Measurements from ENCODE around the gene INO80.
"Not testable (repeated sequence)": the region's sequence is repeated elsewhere in the genome, so short reads cannot be mapped to it uniquely, and the experiment has no call there.

The INO80 gene

DNA sequence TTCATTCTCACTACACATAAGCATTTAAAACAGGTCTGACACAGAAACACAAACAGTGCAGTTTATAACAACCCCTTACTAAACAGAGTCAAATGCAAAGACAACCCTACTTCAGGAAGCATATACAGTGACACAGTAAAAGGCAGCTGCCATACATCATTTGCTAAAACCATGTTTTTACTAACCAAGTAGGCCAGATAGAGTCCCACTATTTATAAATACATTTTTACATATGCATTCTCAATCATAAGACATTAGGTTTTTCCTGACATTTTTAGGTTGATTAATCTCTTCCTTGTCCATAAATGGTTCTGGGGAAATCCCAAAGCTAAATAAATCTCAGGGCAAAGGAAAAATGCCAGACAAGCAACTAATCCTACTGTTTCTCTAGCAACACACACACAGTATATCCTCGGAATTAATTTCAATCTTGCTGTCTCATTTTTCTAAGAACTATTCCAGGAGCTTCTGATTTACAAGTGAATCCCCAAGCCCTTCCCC, 123.8 kb downstream of the INO80 start:
- no peak for DNase-seq

DNA sequence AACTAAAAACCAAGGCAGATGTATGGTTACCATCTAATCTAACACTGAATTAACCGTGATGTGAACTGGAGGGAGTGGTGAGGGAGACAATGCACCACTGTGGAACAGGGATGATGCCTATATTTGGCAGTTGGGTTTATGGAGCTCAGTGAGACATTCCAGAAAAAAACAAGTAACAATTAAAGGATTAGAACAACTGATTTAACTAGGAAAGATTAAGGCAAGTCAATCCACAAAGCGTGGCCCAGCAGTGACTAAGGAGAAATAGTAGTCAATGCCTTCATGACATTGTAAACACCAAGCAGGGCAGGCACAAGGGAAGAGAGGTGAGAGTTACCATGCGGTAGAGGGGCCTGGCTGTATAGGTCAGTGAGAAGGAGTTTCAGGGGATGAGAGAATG, 124.7 kb downstream of the INO80 start:
- DNase-seq, result no peak

DNA sequence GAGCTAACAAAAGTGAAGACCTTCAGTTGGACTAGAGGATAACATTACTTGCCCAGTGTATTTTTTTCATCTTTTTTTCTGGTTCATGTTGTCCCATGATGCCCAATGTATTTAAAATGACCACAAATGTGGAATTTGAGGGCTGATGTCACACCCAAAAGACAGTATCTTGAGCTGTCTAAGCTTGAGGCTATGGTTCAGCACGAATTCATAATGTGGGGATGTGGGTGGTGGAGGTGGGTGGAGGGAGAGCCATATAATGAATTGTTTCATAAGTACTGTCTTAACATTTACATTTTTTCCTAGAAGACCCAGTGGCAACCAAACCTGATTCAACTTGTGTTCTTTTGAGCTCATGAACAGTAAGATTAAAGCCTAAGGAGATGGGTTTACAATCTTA, 125.3 kb downstream of the INO80 start:
- DNase-seq, result no peak

DNA sequence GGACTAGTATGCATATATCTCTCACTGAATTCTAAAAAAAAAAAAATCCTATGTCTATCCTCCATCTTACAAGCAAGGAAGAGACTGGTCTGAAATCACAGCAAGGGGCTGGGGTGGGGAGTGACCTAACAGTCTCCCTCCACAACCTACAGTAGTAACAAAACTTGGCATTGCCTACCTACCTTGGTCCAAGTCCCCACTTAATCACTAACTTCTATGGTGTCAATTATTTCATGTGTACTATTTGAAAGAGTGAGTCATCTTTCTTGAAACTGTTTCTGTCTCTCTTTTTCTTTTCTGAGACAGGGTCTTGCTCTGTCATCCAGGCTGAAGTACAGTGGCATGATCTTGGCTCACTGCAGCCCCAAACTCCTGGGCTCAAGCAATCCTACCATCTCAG, 126.0 kb downstream of the INO80 start:
- no peak for DNase-seq

DNA sequence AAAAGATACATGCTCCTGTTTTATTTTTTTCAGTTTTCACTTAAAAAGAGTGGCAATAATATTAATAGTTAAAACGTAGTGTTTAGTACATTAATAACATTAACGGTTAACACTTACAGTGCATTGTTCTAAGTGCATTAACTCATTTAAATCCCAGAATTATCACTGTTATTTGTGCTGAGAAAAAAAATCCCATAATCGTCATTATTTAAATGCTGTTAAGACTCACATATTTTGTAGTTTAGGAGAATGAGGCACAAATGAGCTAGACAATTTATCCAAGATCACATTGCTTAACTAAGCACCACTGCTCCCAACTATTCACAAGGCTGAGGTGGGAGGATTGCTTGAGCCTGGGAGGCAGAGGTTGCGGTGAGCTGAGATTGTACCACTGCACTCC, 127.9 kb downstream of the INO80 start:
- DNase-seq, result no peak

DNA sequence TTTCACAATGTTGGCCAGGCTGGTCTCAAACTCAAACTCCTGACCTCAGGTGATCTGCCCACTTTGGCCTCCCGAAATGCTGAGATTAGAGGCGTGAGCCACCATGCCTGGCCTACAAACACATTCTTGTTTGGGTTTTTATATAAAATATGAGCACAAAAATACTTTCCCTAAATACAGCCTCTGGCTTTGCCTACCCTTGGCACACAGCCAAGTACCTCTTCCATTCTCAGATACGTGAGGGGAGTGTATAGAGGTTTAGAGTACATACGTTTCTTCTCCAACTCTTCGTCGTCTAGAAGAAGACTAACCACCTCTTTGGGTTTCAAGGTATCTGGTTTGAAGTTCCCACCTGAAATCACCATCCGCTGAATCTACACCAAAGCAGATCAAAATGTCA, 129.3 kb downstream of the INO80 start:
- DNase-seq, result no peak

DNA sequence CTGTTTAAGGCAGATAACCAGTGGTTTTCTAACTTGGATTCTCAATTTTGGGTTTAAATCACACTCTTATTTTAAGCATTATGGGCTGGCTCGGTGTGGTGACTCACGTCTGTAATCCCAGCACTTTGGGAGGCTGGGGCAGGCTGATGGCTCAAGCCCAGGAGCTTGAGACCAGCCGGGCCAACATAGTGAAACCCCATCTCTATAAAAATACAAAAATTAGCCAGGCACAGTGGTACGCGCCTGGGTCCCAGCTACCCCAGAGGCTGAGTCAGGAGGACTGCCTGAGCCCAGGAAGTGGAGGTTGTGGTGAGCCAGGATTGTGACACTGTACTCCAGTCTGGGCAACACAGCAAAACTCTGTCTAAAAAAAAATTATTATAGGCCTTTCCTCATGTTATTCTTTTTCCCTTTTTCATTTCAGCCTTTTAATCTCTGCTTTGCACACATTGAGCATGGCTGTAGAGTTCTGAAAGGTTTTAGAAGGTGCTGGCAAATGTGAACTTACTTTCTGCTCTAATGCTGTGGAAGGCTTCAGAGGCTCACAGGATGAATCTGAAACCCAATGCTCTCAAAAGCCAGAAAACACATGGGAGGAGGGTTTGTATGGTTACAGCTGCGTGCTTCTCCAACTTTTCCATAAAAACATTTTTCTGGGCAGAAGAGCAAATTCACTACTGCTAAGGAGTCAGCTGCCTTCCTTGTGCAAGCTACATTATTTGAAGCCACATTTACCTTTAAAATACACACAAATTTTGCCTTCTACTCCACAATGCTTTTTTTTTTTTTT, 130.3 kb downstream of the INO80 start:
- DNase-seq, result no peak

DNA sequence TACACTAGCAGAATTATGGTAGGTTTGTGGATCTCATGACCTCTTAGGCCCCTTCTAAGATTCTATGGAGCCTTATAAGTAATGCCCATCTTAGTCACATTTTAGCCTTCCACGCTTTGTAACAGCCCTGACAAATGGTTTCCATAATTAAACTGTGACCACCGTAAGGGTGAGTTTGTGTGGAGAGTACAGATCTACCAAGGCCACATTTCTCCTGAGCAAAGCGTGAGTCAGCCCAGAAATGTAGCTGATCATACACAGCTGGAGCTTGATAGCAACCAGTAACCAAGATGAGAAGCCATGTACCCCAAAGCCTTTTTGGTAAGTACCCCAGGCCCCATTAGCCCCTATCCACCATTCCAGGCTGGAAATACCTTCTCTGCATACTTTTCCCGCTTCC, 131.1 kb downstream of the INO80 start:
- no peak for DNase-seq

DNA sequence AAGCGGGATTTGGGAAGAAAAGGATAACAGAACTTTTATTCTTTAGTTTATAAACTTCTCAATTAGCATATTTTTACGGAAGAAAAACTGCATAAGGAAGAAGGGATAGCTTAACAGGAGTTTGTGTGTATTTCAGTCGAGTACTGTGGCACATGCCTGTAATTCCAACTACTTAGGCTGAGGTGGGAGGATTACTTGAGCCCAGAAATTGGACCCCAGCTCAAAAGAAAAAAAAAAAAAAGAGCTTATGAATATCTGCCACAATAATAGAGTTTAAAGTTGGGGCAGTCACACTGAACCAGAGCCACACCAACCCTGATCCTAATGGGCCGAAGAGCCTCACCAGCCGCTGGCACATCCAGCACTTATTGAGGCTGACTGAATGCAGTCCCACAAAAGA, 131.7 kb downstream of the INO80 start:
- no peak for DNase-seq

DNA sequence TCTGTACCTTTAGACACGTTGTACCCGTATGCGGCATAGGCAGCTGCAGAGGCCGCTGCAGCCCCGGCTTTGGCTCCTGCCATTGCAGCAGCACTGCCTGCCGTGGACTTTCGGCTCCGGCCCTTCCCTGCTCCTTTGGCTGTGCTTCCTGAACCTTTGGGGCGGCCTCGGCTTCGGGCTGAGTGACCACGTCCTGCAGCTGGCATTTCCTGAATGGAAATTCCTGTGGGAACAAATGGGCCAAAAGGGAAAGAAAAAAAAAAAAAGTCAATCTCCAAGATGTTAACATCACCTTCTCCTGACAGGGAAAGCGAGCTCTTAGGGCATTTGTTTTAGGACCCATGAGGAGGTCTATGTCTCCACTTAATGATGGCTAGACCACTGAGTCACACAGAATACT, 133.2 kb downstream of the INO80 start:
- no peak for DNase-seq

DNA sequence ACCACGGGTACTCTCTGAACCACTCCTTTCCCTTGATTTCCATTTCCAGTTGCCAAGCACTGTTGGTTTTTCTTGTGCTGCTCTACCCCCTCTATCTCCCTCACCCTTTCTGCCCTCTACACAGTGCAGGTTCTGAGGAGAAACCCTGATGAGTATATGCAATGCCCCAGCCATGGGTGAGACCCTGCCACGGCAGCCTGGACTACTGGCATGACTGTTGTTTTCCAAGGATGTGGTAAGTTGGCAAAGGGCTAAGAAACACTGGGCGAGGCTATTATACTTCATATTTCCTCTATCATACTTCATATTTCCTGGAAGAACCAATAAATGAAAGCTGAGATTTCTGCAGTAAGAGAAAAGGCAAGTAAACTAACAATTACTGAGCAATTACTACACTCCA, 134.9 kb downstream of the INO80 start:
- DNase-seq, result no peak

DNA sequence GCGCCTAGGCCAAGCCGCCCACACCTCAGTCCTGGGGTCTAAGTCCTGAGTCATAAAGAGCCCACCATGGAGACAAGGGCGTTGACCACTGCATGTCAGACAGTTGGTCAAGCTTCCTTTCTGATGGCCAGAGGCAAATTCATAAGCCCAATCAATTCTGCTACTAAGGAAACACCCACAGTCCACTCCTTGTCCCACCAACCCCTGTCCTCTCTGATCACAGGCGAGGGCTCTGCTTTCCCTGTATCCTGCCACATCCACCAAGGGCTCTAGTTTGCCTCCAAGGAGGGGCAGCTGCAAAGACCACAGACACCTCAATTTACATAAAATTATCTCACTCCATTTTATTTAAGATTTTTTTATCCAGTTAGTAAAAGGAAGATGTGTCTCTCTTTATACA, 137.5 kb downstream of the INO80 start:
- no peak for DNase-seq

DNA sequence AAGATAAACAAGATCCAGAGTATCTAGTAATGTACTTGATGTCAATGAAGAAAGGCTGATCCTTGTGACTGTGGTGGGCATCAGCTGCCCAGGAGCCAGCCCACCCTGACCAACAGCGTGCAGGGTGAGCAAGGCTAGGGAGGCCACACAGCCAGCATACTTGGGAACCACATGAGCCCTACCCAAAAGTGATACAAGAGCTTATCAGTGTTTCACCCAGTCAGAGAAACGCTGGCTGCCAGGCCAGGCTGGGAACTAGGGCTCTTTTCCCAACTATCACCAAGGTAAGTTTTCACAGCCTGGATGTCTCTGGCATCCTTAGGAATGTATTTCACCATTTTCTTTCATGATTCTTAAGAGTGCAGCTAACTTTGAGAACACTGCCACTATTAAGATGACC, 137.9 kb downstream of the INO80 start:
- DNase-seq, result no peak

DNA sequence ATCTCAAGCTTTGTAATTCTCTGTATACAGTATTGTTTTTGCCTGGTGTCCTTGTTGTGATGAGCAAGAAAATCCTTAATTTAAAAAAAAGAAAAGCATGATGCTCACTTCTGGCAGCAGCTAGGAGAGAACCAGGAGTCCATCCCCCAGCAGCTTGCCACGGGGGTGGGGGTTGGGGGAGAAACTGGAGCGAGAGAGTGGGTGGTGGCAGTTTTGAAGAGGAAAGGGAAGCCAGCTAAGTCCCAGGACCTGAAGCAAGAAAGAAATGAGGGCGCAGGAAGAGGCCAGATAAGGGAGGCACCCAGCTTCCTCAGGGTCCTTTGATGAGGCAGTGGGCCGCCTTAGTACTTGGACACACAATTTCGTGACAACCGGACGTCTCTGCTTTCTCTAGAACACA, 139.3 kb downstream of the INO80 start:
- no peak for DNase-seq

DNA sequence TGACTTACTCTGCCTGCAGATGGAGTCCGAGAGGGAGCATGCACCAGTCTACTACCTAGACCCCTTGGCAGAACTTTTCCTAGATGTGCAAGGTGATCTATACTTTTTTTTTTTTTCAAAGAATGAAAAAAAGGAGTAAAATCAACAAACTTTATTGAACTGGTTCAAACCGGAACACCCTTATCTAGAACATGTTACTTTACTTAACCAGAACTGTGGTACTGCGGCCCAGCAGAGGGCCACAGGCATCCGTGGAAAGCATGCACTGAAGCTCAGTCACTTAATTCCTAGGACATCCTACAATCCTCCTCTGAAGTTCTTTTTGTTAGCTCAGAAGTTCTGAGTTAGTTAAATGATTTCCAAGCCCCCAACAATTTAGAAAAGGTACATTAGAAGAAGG, 141.2 kb downstream of the INO80 start:
- no peak for DNase-seq

DNA sequence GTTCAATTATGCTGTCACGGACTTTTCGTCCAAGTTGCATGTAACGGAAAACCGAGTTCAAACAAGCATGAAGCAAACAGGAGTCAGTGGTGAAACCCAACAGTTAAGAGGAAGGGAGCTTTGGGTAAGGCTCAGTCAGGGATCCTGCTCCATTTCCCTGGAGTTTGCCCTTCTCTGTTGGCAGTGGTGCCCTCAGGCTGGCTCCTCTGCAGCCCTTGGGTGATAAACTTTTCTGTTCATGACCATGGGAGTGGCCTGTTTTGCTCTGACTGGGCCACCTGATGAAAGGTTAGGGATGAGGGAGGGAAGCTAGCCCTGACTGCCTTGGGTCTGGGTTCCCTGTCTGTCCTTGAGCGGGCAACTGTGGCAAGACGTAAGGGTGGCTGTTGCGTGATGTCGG, 146.7 kb downstream of the INO80 start:
- DNase-seq, result no peak

DNA sequence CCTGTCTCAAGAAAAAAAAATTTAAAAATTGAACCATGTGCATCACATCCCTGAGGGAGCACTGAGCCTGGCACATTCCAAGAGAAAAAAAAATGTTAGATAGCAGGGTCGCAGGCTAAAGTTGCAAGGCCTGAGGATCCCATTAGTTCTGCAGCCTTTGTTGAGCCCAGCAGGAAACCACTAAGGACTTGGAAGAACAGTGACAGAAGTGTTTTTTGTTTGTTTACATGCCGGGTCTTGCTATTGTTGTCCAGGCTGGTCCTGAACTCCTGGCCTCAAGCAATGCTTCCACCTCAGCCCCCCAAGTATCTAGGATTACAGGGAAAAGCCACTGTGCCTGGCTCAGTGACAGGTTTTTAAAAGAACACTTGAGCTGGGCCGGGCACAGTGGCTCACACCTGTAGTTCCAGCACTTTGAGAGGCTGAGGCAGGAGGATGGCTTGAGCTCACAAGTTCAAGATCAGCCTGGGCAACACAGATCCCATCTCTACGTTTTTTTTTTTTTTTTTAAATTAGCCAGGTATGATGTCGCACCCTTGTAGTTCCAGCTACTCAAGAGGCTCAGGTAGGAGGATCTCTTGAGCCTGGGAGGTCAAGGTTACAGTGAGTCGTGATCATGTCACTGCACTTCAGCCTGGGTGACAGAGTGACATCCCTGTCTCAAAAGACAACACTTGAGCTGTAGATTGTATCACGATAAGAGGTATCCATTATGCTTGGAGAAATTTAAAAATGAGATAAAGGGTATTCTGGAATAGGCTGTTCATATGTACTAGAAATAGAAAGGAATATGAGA, 147.6 kb downstream of the INO80 start:
- DNase-seq, result no peak

DNA sequence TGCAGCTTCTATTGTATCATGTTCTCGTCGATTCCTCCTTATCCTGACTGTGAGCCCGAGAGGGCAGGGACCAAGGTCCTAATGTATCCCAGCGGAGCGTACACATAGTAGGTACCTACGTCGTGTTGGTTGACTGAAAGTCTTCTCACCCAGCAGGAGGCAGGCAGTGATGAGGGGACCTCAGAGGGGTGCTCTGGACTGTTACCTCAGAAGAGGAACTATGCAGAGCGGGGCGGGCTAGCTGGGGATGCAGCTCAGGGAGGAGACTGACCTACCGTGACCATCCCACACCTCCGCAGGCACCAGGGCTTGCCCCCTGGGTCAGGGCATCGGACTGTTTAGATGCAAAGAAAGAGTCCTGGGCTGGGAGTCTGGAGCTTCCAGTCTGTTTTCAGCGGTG, 151.4 kb downstream of the INO80 start:
- DNase-seq, result no peak

DNA sequence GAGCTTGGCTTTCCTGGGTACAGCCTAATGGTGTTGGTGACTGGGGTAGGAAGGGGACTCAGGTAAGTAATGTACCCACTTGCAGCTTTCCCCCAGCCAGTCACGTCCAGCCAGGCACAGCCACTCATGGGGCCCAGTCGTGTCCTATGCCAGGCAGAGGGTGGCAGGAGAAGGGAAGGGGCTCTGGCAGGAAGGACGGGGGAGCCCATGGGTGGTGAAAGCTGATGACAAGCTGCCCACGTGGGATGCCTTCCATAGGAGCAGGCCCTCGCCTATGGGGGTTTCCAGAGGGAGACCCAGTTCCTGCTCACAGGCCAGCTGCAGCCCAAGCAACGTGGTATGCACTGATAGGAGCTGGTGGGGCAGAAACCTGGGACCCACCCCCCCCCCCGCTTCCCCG, 152.1 kb downstream of the INO80 start:
- no peak for DNase-seq

DNA sequence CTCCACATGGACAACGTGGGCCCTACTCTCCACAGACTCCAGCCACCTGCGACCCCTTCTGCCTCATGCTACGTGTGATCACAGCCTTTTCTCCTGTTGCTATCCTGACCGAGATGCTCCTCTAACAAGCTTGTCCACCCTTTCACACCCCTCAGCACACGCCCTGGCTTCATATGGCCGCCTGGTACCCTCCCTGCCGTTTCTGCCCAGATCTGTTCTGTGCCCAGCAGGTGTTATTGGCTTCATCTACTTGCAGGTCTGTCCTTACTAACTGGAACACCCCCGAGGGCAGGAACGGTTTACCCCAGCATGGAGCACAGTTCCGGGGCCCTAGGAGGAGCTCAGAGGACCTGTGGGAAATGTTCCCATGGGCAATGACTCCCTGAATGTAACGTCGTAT, 152.9 kb downstream of the INO80 start:
- no peak for DNase-seq

DNA sequence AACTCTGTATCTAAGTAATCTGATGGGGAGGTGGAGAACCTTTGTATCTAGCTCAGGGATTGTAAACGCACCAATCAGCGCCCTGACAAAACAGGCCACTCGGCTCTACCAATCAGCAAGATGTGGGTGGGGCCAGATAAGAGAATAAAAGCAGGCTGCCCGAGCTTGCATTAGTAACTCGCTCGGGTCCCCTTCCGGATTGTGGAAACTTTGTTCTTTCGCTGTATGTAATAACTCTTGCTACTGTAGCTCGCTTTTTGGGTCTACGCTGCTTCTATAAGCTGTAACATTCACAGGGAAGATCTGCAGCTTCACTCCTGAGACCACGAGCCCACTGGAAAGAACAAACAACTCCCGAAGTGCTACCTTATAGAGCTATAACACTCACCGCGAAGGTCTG, 153.8 kb downstream of the INO80 start:
- not testable (repeated sequence) for DNase-seq

DNA sequence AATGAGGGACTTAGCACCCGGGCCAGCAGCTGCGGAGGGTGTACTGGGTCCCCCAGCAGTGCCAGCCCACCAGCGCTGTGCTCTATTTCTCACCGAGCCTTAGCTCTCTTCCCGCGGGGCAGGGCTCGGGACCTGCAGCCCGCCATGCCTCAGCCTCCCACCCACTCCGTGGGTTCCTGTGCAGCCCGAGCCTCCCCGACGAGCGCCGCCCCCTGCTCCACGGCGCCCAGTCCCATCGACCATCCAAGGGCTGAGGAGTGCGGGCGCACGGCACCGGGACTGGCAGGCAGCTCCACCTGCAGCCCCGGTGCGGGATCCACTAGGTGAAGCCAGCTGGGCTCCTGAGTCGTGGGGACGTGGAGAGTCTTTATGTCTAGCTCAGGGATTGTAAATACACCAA, 154.3 kb downstream of the INO80 start:
- DNase-seq, result not testable (repeated sequence)

DNA sequence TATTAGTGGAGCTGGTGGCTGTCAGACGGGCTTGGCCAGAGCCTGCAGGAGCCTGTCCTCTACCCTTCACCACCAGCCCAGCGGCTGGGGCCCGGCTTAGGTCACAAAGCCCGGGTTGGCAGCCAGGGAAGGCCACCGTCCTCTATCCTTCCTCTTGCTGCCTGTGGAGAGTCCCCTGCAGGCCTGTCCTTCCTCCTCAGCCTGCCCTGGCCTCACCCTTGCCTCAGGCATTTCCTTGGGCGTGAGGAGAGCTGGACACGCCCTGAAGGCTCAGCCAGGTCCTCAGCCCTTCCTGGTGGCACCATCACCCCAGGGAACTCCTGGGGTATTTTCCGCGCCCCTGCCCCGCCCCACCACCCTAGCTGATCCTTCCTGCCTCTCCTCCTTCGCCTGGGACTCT, 155.2 kb downstream of the INO80 start:
- no peak for DNase-seq

DNA sequence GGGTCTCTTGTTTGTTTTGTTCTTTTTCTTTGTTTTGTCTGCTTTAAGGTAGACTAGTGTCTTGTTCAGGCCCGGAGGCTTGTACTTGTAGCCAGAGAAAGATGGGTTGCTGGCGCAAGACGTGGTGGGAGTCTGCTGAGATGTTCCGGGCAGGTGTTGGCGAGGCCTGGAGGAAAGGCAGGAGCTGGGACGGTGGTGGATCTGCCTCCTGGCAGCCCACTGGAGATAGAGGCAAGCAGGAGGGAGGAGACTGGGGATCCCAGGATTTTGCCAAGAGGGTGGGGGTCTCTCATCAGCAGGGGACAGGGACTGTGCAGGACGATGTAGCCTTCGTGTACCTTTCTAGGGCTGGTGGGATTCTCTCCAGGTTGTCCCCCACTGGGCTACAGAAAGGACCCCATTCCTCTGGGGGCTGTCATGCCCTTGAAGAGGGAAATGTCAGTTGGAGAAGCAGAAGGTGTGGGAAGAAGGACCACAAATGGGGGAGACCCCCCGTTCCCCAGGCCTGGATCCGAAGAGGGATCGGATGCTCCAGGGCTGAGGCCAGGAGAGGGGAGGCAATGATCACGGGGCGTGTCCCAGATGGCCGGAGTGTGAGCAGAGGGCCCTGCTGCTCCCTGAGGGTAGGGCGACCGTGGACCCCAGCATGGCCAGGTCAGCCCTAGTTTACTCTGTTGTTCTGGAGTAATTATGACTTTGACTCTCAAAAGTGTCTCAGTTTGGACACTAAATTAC, 155.8 kb downstream of the INO80 start:
- DNase-seq, result no peak
